ENCODE measurements around the gene RAB34.
"Not testable (repeated sequence)": the region's sequence is repeated elsewhere in the genome, so short reads cannot be mapped to it uniquely, and the experiment has no call there.

Gene RAB34

DNA sequence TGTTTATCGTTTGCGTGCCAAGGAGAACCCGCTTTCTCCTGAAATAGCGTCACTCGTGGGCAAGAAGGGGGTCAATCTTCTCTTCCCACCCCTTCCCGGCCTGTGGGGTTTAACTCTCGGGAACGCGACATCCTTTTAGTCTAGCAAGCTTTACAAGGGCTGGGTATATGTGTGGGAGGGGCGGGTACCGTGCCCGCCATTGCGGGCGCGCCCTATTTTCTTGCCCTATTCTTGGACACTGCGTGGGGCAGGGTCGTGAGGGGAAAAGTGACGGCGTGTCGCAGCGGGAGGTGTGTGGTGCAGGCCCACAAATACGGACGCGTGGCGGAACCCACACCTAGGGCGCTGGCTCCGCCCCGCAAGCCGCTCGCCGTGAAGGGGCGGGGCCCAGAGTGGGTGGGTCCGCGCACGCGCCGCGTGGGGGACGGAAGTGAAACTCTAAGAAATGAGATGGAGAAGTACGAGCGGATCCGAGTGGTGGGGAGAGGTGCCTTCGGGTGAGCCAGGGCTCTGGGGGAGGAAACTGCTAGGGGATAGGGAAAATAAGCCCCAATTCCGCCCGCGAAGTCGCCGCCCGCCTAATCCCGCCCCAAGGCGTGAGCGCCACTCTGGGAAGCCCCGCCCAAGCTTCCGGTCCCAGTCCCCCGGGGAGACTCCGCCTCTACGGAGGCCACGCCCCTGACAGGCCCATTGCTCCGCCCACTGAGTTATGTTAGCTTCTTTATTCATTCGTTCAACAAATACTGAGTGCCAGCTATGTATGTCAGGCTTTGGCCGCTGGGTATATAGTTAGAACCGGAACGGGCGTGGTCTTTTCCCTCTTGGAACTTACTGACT, 10.9 kb upstream of the RAB34 start, which contains the start of gene NEK8:
Gene NEK8, plus strand, starts transcription at position 425 of the 837 bp plus-strand sequence. Its CDS starts 26 bp downstream, at position 451.
- peak; percentile 94 for DNase-seq (ENCODE audit: low read depth)

DNA sequence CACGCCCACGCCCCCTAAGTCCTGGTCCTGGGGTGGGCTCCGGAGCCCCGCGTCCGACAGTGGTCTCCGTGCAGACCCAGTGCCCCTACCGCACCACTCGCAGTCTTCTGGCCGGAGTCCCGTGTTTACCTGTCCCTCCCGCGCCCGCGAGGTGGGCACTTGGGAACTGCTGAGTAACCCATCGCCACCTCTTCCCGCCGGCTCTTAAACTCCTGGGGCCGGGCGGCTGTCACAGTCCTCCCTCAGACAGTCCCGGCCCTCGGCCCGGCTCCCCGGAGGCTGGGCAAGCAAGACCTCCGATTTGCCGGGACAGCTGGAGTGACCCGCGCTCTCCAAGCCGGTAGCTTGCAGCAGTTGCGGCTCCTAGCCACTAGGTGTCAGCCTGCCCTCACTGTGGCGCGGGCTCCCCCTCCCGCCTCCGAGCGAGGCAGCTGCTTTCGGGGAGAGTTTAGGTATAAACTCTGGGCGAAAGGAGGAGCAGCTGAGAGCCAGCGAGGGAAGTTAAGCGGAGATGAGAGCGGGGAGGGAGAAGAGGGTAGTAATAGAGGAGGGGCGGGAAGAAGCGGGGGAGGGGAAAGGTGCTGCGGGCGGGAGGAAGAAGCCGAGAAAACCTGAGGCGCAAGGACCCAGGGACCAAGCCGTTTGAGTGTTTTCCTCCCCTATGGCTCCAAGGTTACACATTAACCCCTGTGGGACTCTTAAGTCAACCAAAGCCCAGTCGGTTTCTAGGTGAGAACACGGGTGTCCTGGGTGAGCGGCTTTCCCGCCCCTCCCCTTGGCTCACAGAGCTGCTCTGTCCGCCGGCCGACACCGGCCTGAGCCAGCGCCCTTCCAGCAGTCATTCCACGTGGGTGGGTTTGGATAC, 9.2 kb upstream of the RAB34 start:
- DNase-seq (ENCODE audit: low read depth), result peak; percentile 83

DNA sequence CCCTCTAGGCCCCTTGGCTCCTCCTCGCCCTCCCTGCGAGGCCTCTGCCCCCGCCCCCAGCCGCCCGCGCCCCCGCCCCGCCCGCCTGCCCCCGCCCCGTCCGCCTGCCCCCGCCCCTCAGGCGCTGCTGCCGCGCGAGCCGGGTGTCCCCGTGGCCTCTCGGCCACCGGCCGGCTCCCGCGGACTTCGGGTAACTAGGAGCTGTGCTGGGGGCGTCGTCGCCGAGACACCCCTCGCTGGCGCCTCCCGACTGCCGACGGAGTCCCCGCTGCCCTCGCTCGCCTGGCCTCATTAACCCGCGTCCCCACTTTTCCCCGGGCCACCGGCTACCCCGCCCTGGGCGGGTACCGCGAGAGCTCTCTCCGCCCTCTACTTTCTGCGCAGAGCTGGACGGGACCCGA, 8.6 kb upstream of the RAB34 start, which contains the start of gene TLCD1:
Gene TLCD1, minus strand, starts transcription at position 8 of the 401 bp plus-strand sequence. CDS start 136 bp downstream, outside the sequence.
- peak; percentile 64 for DNase-seq (ENCODE audit: low read depth)

GRCh38 chr17:28725660-28726225, 8.1 kb upstream of the RAB34 start:
- DNase-seq (ENCODE audit: low read depth), result no peak

DNA sequence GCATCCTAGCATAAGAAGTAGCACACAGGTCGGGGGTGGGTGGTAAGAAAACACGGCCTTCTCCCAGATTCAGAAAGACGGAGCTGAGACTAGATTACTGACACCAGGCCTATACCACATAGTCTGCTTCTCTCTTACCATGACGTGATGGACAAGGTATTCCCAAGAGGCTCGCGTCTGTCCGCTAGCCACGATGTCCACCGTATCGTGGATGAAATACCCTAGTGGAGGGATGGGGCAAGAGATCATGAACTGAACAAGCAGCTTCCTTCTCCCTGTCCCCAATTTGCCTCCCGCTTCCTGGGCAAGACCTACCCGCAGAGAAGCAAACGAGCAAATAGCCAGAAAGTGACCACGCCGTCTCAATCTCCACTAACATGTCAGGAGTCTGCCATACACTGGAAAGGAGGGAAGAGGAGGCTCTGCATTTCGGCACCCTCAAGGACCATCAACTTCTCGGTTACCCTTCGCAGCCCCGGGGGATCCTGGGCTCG, 7.5 kb upstream of the RAB34 start:
- DNase-seq (ENCODE audit: low read depth), result no peak

GRCh38 chr17:28724500-28725165, 7.0 kb upstream of the RAB34 start:
- no peak for DNase-seq (ENCODE audit: low read depth)

- DNase-seq (ENCODE audit: low read depth), result not testable (repeated sequence)
These were observed 6.3 kb upstream of the RAB34 start for GRCh38 chr17:28723836-28724499.

DNA sequence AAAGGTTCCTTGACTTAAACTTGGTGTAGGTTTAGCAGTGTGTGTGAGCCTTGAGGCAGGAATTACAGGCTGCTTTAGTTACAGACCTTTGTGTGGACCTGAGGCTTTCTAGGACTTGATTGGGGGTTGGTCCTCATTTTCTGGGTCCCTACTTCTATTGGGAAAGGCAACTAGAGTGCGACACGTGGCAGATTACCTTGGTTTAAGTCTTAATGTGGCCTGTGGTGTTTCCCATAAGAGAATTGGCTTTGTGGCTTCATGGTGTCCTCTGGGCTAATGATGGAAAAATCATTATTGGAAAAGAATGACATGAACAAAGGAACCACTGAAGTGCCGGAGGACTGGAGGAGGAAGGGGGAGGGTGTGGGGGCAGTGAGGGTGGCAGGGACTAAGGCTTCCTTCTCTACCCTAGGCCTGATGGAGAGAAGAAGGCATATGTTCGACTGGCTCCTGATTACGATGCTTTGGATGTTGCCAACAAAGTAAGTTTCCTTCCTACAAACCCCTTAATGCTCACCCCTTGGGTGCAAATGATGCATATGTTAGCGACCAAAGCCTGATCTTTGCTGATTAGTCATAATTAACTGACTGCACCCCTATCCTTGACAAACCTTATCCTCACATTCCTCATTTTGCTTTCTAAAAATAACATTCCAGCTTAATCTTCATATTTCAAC, 5.6 kb upstream of the RAB34 start:
- no peak for DNase-seq (ENCODE audit: low read depth)

GRCh38 chr17:28722417-28723158, 4.9 kb upstream of the RAB34 start:
- DNase-seq (ENCODE audit: low read depth), result no peak

GRCh38 chr17:28720997-28721329, 3.3 kb upstream of the RAB34 start:
- not testable (repeated sequence) for DNase-seq (ENCODE audit: low read depth)

GRCh38 chr17:28720247-28720996, 2.8 kb upstream of the RAB34 start:
- no peak for DNase-seq (ENCODE audit: low read depth)

- DNase-seq (ENCODE audit: low read depth), result no peak
These were observed 1.4 kb upstream of the RAB34 start for GRCh38 chr17:28719021-28719433.

- DNase-seq (ENCODE audit: low read depth), result no peak
These were observed 809 bp upstream of the RAB34 start for GRCh38 chr17:28718333-28719020.

DNA sequence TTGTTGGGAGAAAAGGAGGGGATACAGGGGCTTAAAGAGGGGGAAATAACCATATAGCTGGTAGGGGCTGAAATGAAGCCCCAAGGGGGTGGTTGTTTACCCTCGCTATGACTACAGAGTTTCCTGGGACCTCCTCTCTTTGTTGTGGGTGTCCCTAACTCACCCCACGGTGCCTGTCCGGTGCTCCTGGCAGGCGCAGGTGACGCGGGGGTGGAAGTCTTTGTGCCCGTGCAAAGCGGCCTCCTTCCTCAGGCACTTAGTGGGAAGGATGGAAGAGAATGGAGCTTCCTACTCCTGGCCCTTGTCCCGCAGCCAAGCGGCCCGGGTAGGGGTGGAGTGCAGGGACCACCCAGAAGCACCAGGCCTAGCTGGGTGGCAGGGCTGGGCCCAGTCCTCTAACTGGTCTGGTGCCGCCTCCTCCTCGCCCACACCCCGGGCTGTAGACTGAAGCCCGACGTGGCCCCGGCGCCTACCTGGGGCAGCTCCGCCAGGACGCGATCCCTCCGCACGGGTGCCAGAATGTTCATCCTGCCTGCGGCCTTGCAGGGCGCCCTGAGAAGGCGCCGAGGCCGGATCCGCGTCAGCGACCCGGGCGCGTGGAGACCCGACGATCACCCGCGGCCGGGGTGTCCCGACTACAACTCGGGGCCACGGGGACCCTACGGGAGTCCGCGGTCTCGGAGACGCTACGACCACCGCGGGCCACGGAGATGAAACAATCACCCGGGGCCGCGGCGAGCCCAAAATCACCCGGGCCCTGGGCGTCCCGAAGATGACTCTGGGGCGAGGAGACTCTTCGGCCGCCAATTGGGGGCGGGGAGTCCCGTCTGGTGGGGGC, 709 bp downstream of the RAB34 start:
- no peak for DNase-seq (ENCODE audit: low read depth)

DNA sequence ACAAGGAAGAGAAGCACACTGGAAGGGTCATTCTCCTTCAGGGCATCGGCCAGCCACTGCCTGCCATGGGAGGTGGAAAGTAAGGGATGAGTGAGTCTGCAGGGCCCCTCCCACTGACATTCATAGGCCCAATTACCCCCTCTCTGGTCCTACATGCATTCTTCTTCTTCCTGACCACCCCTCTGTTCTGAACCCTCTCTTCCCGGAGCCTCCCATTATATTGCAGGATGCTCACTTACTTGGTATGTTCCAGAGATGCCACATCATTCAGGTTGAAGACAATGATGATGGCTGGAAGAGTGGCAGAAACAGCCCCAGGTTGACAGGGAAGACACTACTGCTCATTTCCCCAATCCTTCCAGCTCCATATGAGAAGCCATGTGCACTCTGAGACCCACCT, 2.5 kb downstream of the RAB34 start:
- DNase-seq (ENCODE audit: low read depth), result no peak

DNA sequence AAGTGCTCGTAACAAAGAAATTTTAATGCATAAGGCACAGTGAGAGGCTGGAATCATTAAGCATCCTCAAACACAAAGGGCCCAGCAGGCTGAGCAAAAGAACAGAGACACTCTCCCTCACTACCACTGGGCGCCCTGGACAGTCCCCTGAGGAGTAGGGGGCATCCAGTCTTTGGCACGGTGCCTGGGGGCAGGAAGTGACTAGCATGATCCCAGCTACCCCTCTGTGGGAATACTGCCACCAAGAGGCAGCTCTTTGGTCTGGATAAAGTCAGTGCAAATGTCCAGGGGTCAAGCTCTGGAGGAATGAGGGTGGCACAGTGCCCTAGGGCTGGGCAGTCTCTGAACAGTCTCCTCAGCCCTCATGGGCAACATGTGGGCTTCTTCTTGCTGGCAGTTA, 3.4 kb downstream of the RAB34 start:
- DNase-seq (ENCODE audit: low read depth), result no peak

DNA sequence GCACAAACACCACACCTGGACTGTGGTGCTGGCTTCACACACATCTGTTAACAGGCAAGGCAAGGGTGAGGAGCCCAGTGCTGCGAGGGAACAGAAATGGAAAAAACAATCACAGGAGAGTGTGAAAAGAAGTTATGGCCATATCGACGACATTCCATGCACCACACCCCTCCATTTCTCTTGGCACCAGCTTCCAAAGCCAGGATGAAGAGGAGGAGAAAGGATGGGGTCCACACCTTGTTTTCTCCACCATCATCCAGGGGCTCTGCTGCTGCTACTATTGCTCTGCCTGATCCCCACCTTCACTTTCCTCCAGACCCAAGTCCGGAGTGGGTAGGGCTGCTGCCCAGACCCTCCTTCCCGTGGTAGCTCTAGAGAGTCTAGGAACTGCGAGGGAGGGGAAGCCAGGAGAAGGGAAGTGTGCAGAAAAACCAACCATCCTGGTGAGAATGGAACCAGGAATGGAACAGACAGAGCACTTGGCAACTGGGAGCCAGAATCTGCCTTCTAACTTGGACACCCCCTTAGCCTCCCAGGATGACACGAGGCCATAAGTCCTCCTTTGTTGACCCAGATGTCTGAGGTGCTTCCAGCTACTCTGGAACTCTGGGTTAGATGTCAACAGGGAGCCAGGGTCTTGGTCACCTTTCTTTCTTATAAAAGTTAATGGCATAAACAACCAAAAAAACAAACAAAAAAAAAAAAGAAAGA, 4.8 kb downstream of the RAB34 start:
- no peak for DNase-seq (ENCODE audit: low read depth)

All from stimulated activated CD8-positive, alpha-beta memory T cell treated with anti-CD3 and anti-CD28 coated beads, Interleukin-4, amount 100 ng/mL, for 24 hours (primary cell).